HG02938 (cell line): Measurements from ENCODE around the gene DCAF11.

Source experiments
- ATAC-seq: cut with Tn5 transposase; IDR thresholded peaks from one replicate; pipeline ENCODE4 v1.9.1; 2021; ENCODE audit warnings: mild to moderate bottlenecking, moderate library complexity; ENCODE audit not compliant: unreplicated experiment

Gene DCAF11

GRCh38 chr14:24151404-24152080 lies 37.0 kb downstream of the DCAF11 start:
- ATAC-seq: no peak

- no peak for ATAC-seq
These were observed 40.5 kb downstream of the DCAF11 start for GRCh38 chr14:24155100-24155499.

GRCh38 chr14:24156840-24157239 lies 42.3 kb downstream of the DCAF11 start:
- ATAC-seq: no peak

- ATAC-seq: no peak
These were observed 42.8 kb downstream of the DCAF11 start for GRCh38 chr14:24157331-24157730.

GRCh38 chr14:24159777-24160498 lies 45.4 kb downstream of the DCAF11 start:
- no peak for ATAC-seq

GRCh38 chr14:24160499-24160849 lies 45.9 kb downstream of the DCAF11 start:
- ATAC-seq: no peak

- ATAC-seq: peak; percentile 85
These were observed 46.5 kb downstream of the DCAF11 start, which contains the start of gene IRF9 for GRCh38 chr14:24160850-24161804. Gene IRF9 (plus strand): TSS chr14:24161265. CDS start chr14:24162145, 880 bp downstream.

- no peak for ATAC-seq
These were observed 47.5 kb downstream of the DCAF11 start for GRCh38 chr14:24162093-24162492.

- ATAC-seq: no peak
These were observed 50.0 kb downstream of the DCAF11 start for GRCh38 chr14:24164518-24164991.

GRCh38 chr14:24165785-24166184 lies 51.2 kb downstream of the DCAF11 start:
- no peak for ATAC-seq

- no peak for ATAC-seq
These were observed 53.0 kb downstream of the DCAF11 start for GRCh38 chr14:24167469-24168114.

GRCh38 chr14:24171422-24172260 lies 57.1 kb downstream of the DCAF11 start, which contains the start of gene REC8:
Gene REC8 (plus strand): TSS chr14:24172080. CDS start chr14:24172553, 473 bp downstream.
- peak; percentile 74 for ATAC-seq

- ATAC-seq: no peak
These were observed 57.8 kb downstream of the DCAF11 start for GRCh38 chr14:24172261-24172860.

GRCh38 chr14:24172871-24173281 lies 58.3 kb downstream of the DCAF11 start:
- ATAC-seq: no peak
